H9 (cell line): ENCODE results near the gene ABCA1. TPM values are rescaled to one million over a fixed set of nuclear protein-coding genes. Genes with fewer than 3 reads are reported as not detected.

ENCODE experiments used
- DNase-seq: peaks from one replicate; pipeline ENCODE4 v3.0.0-alpha.2; 2017
- H2AFZ ChIP-seq: one replicate; pipeline ENCODE4 v1.6.1; 2013; ENCODE audit warnings: mild to moderate bottlenecking, low read length, control low read depth, moderate library complexity
- H2AK5ac ChIP-seq: 2 replicates; pipeline ENCODE4 v1.6.1; 2013; ENCODE audit warnings: low read length, control low read depth, mixed read lengths; ENCODE audit not compliant: insufficient read length
- H2BK120ac ChIP-seq: one replicate; pipeline ENCODE4 v1.6.1; 2013; ENCODE audit warnings: low read depth, mild to moderate bottlenecking, low read length, control low read depth, inconsistent platforms; ENCODE audit not compliant: poor library complexity, severe bottlenecking
- H2BK12ac ChIP-seq: 2 replicates; pipeline ENCODE4 v1.6.1; 2013; ENCODE audit warnings: low read length, control low read depth, mixed read lengths, low read depth; ENCODE audit not compliant: insufficient read length
- H2BK15ac ChIP-seq: 2 replicates; pipeline ENCODE4 v1.6.1; 2013; ENCODE audit warnings: low read depth, low read length, control low read depth
- H2BK20ac ChIP-seq: one replicate; pipeline ENCODE4 v1.6.1; 2013; ENCODE audit warnings: low read depth, mild to moderate bottlenecking, low read length, control low read depth, inconsistent platforms; ENCODE audit not compliant: poor library complexity, severe bottlenecking
- H2BK5ac ChIP-seq: 2 replicates; pipeline ENCODE4 v1.6.1; 2013; ENCODE audit warnings: low read length, control low read depth, mixed read lengths; ENCODE audit not compliant: insufficient read length
- H3K14ac ChIP-seq: 2 replicates; pipeline ENCODE4 v1.6.1; 2013; ENCODE audit warnings: low read length, control low read depth; ENCODE audit not compliant: insufficient read depth
- H3K18ac ChIP-seq: 2 replicates; pipeline ENCODE4 v1.6.1; 2013; ENCODE audit warnings: low read depth, mild to moderate bottlenecking, mixed read lengths, low read length, control low read depth; ENCODE audit not compliant: insufficient read length
- H3K23ac ChIP-seq: 2 replicates; pipeline ENCODE4 v1.6.1; 2013; ENCODE audit warnings: low read length, control low read depth, mixed read lengths, low read depth; ENCODE audit not compliant: insufficient read length
- H3K23me2 ChIP-seq: 2 replicates; pipeline ENCODE4 v1.6.1; 2013; ENCODE audit warnings: low read depth, mild to moderate bottlenecking, mixed read lengths, low read length, control low read depth; ENCODE audit not compliant: insufficient read length, poor library complexity, severe bottlenecking
- H3K27ac ChIP-seq: 2 replicates; pipeline ENCODE4 v1.5.1; 2013; ENCODE audit warnings: low read length, control low read depth, mixed read lengths, low read depth; ENCODE audit not compliant: insufficient read length
- H3K27me3 ChIP-seq: 2 replicates; pipeline ENCODE4 v1.6.1; 2013; ENCODE audit warnings: low read length, control low read depth, inconsistent platforms; ENCODE audit not compliant: insufficient read depth
- H3K4ac ChIP-seq: 2 replicates; pipeline ENCODE4 v1.6.1; 2013; ENCODE audit warnings: low read depth, mild to moderate bottlenecking, control low read depth, inconsistent platforms, low read length, moderate library complexity
- H3K4me1 ChIP-seq: 2 replicates; pipeline ENCODE4 v1.6.1; 2013; ENCODE audit warnings: low read length, control low read depth, inconsistent platforms; ENCODE audit not compliant: insufficient read depth
- H3K4me2 ChIP-seq: 2 replicates; pipeline ENCODE4 v1.6.1; 2013; ENCODE audit warnings: low read length, control low read depth, mixed read lengths; ENCODE audit not compliant: insufficient read length, insufficient read depth
- H3K56ac ChIP-seq: 2 replicates; pipeline ENCODE4 v1.6.1; 2013; ENCODE audit warnings: low read depth, mild to moderate bottlenecking, mixed read lengths, low read length, control low read depth; ENCODE audit not compliant: insufficient read length
- H3K79me1 ChIP-seq: 2 replicates; pipeline ENCODE4 v1.6.1; 2013; ENCODE audit warnings: low read depth, mild to moderate bottlenecking, moderate library complexity, low read length, control low read depth, inconsistent platforms; ENCODE audit not compliant: insufficient read depth, poor library complexity, severe bottlenecking
- H3K79me2 ChIP-seq: 2 replicates; pipeline ENCODE4 v1.6.1; 2013; ENCODE audit warnings: low read length, control low read depth, inconsistent platforms; ENCODE audit not compliant: insufficient read depth
- H3K9ac ChIP-seq: 2 replicates; pipeline ENCODE4 v1.6.1; 2013; ENCODE audit warnings: low read length, control low read depth, mixed read lengths; ENCODE audit not compliant: insufficient read length; ENCODE audit errors: extremely low read depth
- H3K9me3 ChIP-seq: one replicate; pipeline ENCODE4 v1.6.1; 2013; ENCODE audit warnings: low read depth, low read length, inconsistent platforms; ENCODE audit not compliant: control insufficient read depth
- H3T11ph ChIP-seq: one replicate; pipeline ENCODE4 v1.6.1; 2013; ENCODE audit warnings: mild to moderate bottlenecking, low read length, control low read depth, inconsistent platforms
- H4K20me1 ChIP-seq: one replicate; pipeline ENCODE4 v1.6.1; 2013; ENCODE audit not compliant: control insufficient read depth, insufficient read length, insufficient read depth
- H4K5ac ChIP-seq: 2 replicates; pipeline ENCODE4 v1.6.1; 2013; ENCODE audit warnings: low read depth, mild to moderate bottlenecking, mixed read lengths, low read length, control low read depth; ENCODE audit not compliant: insufficient read length
- H4K8ac ChIP-seq: replicated peaks from 2 replicates; pipeline ENCODE4 v1.6.1; 2013; ENCODE audit warnings: low read length, control low read depth, mixed read lengths, low read depth; ENCODE audit not compliant: insufficient read length
- H4K91ac ChIP-seq: 2 replicates; pipeline ENCODE4 v1.6.1; 2013; ENCODE audit warnings: low read depth, mild to moderate bottlenecking, moderate library complexity, mixed read lengths, low read length, control low read depth; ENCODE audit not compliant: insufficient read length
- H3K27ac Mint-ChIP-seq, 3 experiments: 2 replicates in 2 of 3; 3 replicates in 1 of 3; pipeline ENCODE4 v1.8.0; 2020 to 2021; ENCODE audit warnings: mixed read lengths in 3 of 3, mild to moderate bottlenecking in 1 of 3, moderate library complexity in 1 of 3
- H3K27me3 Mint-ChIP-seq: 2 replicates; pipeline ENCODE4 v1.8.0; 2021; ENCODE audit warnings: low read depth, mild to moderate bottlenecking, moderate library complexity, mixed read lengths
- H3K36me3 Mint-ChIP-seq, 3 experiments: 2 replicates in 2 of 3; 3 replicates in 1 of 3; pipeline ENCODE4 v1.8.0; 2020 to 2021; ENCODE audit warnings: low read depth in 3 of 3, mixed read lengths in 3 of 3; ENCODE audit not compliant: insufficient read depth in 1 of 3
- H3K4me1 Mint-ChIP-seq, 2 experiments: 2 replicates each; pipeline ENCODE4 v1.8.0; 2020; ENCODE audit warnings: mixed read lengths in 2 of 2
- H3K4me3 Mint-ChIP-seq, 2 experiments: 2 replicates in 1 of 2; 3 replicates in 1 of 2; pipeline ENCODE4 v1.8.0; 2020 to 2021; ENCODE audit warnings: mild to moderate bottlenecking in 2 of 2, mixed read lengths in 2 of 2, moderate library complexity in 1 of 2
- H3K9me3 Mint-ChIP-seq, 2 experiments: 2 replicates in 1 of 2; 3 replicates in 1 of 2; pipeline ENCODE4 v1.8.0; 2020; ENCODE audit warnings: mild to moderate bottlenecking in 2 of 2, mixed read lengths in 2 of 2, moderate library complexity in 1 of 2
- CTCF ChIP-seq: fragments of 200-600 bp; sonication (generic); conservative IDR thresholded peaks from 3 replicates; pipeline ENCODE4 v1.8.0; 2021; ENCODE audit warnings: antibody characterized with exemption, mild to moderate bottlenecking
- whole genome bisulfite sequencing: extraction: QIAGEN DNeasy Blood & Tissue Kit; methylation state at CpG from one replicate; pipeline ENCODE4 v1.1.7; 2013; ENCODE audit warnings: missing lambda C conversion rate, low lambda C conversion rate, mixed read lengths; ENCODE audit not compliant: insufficient read length; ENCODE audit errors: extremely low coverage; 5-methylcytosine and 5-hydroxymethylcytosine counted together
- total RNA-seq: library from RNA; stranded (reverse); gene quantifications from 2 replicates; pipeline ENCODE4 v1.2.1, GENCODE V29; 2021

The ABCA1 gene
- total RNA-seq, 1 experiment from 2014 or later, result 16.6 TPM

- Histone ChIP-seq H3K27me3 (no peaks in the 10 kb centered on the region), H3K27ac (no peak overlapping the region), H2BK120ac (no peak overlapping the region), H3K4ac (no peak overlapping the region), H3K23ac (no peak overlapping the region), H2BK5ac (no peak overlapping the region), H3K56ac (no peak overlapping the region), H4K20me1 (no peaks in the 10 kb centered on the region), H3K23me2 (no peaks in the 10 kb centered on the region), H3K9ac (no peak overlapping the region), H3K18ac (no peak overlapping the region), H2BK12ac (no peak overlapping the region), H3K9me3 (no peaks in the 10 kb centered on the region), H3K79me1 (no peaks in the 10 kb centered on the region), H3K79me2 (no peaks in the 10 kb centered on the region), H2AFZ (no peak overlapping the region), H3K14ac (no peak overlapping the region), H4K91ac (no peak overlapping the region), H2BK15ac (no peak overlapping the region), H2AK5ac (no peak overlapping the region), H3K4me2 (no peak overlapping the region), H3K4me1 (no peaks in the 10 kb centered on the region), H4K5ac (no peak overlapping the region), H3T11ph (no peak overlapping the region), H2BK20ac (no peak overlapping the region), H4K8ac (no peak overlapping the region)
- peaks cover 0 to 18% (median 10%) of the 10 kb centered on the region in 3 experiments; a peak in 6 of 7 replicates for H3K36me3 Mint-ChIP-seq
- WGBS, result no CpG with 5 or more reads among the region's 3 CpGs
- TF ChIP-seq CTCF, result no peak
- no peak for DNase-seq
- peak overlapping the region in 1 of 3 experiments; percentile 68; a peak in 1 of 7 replicates for H3K27ac Mint-ChIP-seq
- H3K4me3 Mint-ChIP-seq, result no peak overlapping the region
- H3K4me1 Mint-ChIP-seq, result peaks cover 14 to 26% of the 10 kb centered on the region in 2 experiments
- no peaks in the 10 kb centered on the region for H3K27me3 Mint-ChIP-seq
- no peaks in the 10 kb centered on the region for H3K9me3 Mint-ChIP-seq
These were observed 76.4 kb downstream of the ABCA1 start for GRCh38 chr9:104851546-104851920.
